Fibroblast of skin of right quadriceps (primary cell): Measurements from ENCODE around the gene FBXW12.
"Not testable (repeated sequence)": the region's sequence is repeated elsewhere in the genome, so short reads cannot be mapped to it uniquely, and the experiment has no call there.

Source experiments
- DNase-seq: peaks from one replicate; pipeline ENCODE4 v3.0.0-alpha.2; 2013

Gene FBXW12, protein sequence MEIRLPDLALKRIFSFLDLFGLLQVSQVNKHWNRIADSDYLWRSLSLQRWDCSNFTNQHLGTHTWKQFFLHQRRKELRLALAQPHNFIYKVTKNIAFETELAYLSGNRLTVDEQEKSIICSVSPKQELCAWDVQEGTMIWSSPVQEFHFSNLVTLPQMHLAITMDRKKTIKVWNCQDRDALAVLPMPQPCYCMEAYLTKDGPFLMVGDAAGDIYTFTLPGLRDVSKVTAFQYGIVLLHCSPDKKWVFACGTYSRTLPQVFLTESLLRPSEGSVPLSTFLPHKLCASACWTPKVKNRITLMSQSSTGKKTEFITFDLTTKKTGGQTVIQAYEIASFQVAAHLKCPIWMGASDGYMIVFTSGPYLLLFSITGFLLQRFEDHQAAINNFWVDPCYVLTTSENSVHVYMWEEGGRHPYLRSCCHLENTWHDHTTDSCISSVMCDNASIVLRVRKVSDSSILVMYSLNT

GRCh38 chr3:48371651-48372376, at the start of gene FBXW12:
Gene FBXW12 (plus strand): TSS chr3:48372219. CDS start chr3:48372768, 549 bp downstream.
- no peak for DNase-seq

DNA sequence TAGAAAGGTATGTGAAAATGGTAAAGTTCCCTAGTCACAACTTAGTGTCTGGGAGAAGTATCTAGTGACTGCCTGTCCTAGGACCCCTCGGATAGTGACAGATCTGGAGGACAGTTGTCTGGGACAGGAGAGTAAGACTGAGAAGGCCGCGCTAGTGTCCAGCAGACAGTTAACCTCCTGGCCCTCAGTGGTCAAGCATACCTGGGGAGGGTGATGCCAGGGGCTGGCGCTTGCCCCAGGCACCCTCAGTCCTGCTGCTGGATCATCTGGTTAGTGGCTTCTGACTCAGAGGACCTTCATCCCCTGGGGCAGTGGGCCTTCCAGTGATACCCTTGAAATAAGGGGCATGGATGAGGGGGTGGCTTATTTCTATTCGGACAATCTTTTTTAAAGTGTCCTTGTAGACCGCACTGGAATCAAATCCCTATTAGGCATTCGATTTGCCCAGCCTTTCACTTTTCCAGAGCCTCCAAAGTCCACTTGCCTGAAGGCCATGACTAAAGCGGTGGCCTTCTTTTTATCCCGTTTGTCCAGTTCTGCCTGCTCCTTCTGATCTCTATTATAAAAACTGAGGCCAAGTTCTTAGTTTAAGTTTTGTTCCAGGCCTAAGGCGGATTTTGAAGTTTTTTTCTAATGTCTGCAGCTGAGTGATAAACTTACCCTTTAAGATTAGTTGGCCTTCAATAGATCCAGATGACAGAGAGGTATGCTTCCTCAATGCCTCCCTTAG, 40.1 kb upstream of the FBXW12 start:
- DNase-seq: not testable (repeated sequence)

GRCh38 chr3:48333346-48334245, 38.4 kb upstream of the FBXW12 start, which contains the start of gene SPINK8:
Gene SPINK8 (minus strand): TSS chr3:48333661. CDS start chr3:48328341, 5,320 bp downstream.
- not testable (repeated sequence) for DNase-seq

- no peak for DNase-seq
Measured at GRCh38 chr3:48334605-48335004, 37.4 kb upstream of the FBXW12 start.

DNA sequence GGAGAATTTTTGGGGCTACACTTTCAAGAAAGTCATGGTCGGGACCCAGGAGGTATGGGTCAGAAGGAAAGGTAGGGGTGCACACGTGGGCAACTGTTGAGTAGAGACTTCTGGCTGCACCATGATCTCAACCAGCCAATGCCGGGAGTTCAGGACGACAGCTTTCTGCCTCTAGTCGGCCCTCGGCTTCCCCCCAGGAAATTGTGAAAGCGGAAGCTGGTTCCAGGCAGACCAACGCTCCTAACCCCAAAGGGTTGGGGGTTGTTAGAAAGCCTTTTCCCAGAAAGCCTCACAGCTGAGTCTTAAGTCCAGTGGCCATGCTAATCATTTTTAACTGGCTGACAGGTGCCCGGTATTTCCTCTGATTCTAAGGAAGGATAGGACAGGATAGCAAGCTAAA, 36.7 kb upstream of the FBXW12 start:
- DNase-seq: not testable (repeated sequence)

DNA sequence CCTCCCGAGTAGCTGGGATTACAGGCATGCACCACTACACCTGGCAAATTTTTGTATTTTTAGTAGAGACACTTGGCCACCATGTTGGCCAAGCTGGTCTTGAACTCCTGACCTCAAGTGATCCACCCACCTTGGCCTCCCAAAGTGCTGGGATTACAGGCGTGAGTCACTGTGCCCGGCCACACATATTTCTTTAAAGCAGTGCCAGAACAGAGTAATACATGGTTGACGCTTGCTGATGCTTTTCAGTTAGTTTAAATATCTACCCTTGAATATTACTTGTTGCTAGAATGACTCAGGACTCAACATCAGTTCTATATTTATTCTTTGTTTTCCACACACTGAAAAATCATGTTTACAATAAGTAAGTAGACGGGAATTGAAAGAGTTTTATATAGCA, 34.5 kb upstream of the FBXW12 start:
- DNase-seq: not testable (repeated sequence)

GRCh38 chr3:48338635-48339034, 33.4 kb upstream of the FBXW12 start:
- DNase-seq: no peak

DNA sequence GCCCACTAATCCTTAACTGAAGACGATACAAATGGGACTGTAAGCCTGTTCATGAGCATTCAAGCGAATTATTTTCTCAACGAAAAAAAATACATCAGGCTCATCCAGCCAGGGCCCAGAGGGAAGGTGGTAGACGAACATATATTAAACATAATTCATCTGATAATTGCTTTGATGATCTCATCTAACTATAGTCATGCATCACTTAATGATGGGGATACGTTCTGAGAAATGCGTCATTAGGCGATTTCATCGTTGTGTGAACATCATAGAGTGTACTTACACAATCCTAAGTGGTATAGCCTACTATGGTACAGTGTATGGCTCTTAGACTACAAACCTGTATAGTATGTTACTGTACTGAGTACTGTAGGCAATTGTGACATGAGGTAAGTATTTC, 28.6 kb upstream of the FBXW12 start:
- DNase-seq: no peak

DNA sequence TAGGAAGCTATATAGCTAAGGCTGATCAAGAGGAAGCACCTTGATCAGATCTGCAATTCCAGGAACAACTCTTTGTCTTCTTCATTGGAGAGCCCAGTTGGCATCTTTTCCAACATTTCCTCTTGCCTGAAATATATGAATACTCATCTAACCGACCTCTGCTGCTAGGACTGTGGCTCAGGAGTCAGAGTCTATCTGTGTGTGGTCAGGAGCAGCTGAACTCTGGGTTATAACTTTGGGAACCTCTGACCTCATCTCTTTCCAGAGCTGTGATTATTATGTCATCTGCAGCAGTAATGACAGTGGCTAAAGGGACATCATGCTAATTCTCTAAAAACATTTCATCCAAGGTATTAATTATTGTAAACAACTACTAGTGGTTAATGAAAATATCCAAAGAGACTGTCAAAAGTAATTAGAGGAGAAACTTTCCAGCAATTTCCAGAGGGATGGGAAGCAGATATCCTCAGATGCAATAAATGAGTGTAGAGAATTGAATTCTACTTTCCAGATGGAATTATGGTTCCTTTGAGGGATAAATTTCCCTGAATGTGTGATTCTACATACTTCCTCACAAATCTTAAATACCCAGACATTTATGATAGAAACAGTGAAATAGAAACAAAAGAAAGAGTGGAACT, 27.0 kb upstream of the FBXW12 start:
- no peak for DNase-seq

DNA sequence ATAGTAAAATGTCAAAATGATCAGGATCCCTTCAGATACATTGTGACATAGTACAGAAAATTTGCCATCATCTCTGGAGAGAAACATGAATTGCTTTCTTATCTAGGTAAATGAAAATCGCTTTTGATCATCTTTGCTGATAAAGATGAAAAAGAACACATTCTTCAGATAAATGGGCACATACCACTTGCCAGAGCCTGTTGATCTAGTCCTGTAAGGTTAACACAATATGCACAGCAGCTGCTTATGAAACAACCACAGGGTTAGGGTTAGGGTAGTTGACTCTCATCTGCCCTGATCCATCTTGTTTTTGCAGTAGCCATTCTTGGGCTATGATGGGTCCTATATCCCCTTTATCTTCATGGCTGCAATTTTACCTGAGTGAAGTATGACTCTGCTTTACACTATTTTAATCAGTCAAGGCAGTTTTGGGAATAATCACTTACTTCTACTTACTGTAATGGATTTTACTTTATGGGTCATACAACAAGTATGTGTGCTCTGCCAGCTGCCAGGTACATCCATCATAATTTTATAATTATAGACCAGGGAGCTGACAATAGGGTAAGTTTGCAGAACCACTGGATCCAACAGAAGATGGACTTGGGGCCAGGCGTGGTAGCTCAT, 26.0 kb upstream of the FBXW12 start:
- no peak for DNase-seq

GRCh38 chr3:48347500-48347899, 24.5 kb upstream of the FBXW12 start:
- DNase-seq: no peak

DNA sequence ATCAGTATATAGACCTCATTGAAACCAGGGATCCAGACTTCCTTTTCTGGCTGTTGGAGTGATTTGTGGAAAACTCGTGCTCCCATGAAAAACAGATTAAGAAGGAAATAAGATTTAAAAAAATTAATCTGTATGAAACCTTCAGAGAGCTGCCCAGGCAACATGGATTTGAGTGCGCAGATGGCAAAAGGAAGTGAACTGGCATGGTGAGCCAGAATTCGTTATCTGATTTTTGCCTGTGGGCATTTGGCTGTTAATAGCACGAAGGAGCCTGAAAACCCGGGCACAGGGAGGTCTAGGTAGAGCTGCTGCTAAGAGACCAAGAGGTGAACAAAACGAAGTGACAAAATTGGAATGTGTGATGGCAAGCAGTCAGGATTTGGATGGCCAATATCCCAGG, 19.5 kb upstream of the FBXW12 start:
- DNase-seq: no peak

DNA sequence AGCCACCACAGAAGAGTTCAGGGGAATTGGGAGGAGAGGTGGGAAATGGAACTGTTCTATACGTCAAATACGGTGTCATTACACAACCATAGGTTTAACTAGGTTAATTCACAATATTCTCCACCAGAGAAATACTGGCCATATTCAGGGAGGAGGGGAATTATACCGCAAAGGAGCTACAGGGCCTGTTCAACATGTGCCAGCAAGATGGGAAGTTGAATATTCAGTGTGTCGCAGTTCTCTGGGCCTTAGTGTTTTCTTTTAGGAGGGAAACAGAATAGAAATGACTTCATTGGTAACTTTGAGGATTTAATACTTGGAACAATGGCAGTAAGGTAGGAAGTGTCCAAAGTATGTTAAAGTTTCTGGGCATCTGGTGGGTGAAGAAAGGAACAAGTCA, 18.0 kb upstream of the FBXW12 start:
- DNase-seq: no peak

- no peak for DNase-seq
Measured at GRCh38 chr3:48356419-48356818, 15.6 kb upstream of the FBXW12 start.

- DNase-seq: no peak
Measured at GRCh38 chr3:48361928-48362327, 10.1 kb upstream of the FBXW12 start.

DNA sequence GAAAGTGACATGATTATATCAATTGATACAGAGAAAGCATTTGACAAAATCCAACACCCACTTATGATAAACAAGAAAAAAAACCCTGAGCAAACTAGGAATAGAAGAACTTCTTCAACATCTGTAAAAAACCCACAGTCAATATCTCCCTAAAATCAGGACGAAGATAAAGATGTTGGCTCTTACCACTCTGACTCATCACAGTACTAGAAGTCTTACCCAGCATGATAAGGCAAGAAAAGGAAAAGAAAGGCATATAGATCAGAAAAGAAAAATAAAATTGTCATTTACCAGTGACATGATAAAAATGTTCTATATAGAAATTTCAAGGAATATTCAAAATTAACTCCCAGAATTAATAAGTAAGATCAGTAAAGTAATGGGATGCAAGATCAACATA, 7.2 kb upstream of the FBXW12 start:
- DNase-seq: no peak

DNA sequence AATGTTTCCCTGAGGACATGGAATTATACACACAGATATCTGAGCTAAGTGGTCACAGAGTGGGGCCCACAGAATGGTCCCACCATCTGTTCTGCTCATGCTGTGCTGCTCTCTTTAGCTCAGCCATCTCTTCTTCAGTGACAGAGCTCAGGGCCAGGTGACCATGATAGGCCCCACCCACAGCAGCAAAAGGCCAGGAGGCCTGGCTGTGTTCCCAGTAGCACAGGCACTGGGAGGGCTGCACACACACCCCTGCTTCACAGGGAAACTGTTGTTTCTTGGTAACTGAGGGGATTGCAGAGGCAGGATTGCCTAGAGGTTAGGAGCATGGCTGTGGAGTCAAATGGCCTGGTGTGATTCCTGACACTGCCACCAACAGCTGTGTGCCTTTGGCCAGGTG, 4.8 kb upstream of the FBXW12 start:
- no peak for DNase-seq

DNA sequence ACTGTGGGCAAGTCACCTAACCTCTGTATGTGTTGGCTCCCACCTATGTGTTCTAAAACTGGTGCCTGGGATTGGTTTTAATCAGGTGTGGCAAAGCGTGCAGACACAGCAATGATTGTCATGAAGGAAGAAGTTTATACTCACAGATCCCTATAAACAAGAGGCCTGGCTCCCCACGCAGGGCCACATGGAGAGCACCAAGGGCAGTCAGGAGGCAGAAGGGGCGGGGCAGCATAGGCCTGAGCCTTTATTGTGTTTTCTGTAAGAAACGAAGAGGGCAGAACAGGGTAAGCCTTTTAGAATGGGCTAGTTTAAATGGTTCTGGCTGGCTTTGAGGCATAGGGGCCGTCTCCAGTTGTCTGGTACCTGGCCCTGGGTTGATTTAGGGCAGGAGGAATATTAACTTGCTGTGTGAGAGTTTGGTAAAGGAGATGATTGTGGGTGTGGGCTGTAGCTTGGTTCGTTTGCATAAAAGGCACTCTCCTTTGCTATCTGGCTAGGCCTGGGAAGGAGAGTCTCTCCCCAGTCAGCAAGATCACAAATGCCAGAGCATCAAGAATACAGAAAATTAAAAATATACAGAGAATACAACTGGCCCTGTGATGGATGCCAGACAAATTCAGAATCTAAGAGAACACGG, 2.2 kb upstream of the FBXW12 start:
- DNase-seq: no peak

- no peak for DNase-seq
Measured at GRCh38 chr3:48370333-48370713, 1.7 kb upstream of the FBXW12 start.

GRCh38 chr3:48372377-48372770, 355 bp downstream of the FBXW12 start:
- DNase-seq: no peak
